PC-3 (cell line): ENCODE measurements around the gene KIF6. TPM values are rescaled to one million over a fixed set of nuclear protein-coding genes. Genes with fewer than 3 reads are reported as not detected.
A peak's percentile ranks its signal among the peaks of the same experiment; 100 is the strongest.

Experiments used
- ATAC-seq: fragments of 200-7000 bp; cut with Tn5 transposase; 2 replicates; pipeline ENCODE4 v1.9.1; 2020; ENCODE audit warnings: mild to moderate bottlenecking, moderate library complexity
- BruUV-seq: library from RNA; stranded (reverse); fragments of 400-500 nt; replicated peaks from 2 replicates; lab custom pipeline; 2021; lab: Mats Ljungman, UMichigan
- CTCF ChIA-PET: fragments of 300-600 bp; sonication (Branson Sonifier 250); formaldehyde crosslinking; loops from one replicate; lab custom pipeline; 2022; ENCODE audit warnings: antibody characterized with exemption; lab: Charles Lee
- POLR2A ChIA-PET: fragments of 300-600 bp; sonication (Branson Sonifier 250); formaldehyde crosslinking; loops from one replicate; lab custom pipeline; 2022; ENCODE audit warnings: antibody characterized with exemption; ENCODE audit not compliant: unreplicated experiment; lab: Charles Lee
- DNase-seq: peaks from one replicate; pipeline ENCODE4 v3.0.0-alpha.2; 2015
- H2AFZ ChIP-seq: fragments of 300-600 bp; sonication (generic); 2 replicates; pipeline ENCODE4 v1.6.0; 2016; ENCODE audit warnings: antibody characterized with exemption, low read length
- H3F3A ChIP-seq: fragments of 300-600 bp; sonication (generic); one replicate; pipeline ENCODE4 v1.6.0; 2017; ENCODE audit warnings: antibody characterized with exemption, low read length, control low read depth, mild to moderate bottlenecking; ENCODE audit not compliant: unreplicated experiment
- H3K27ac ChIP-seq: fragments of 300-600 bp; sonication (generic); 2 replicates; pipeline ENCODE4 v1.5.1; 2016; ENCODE audit warnings: mild to moderate bottlenecking, low read length
- H3K27me3 ChIP-seq: fragments of 300-600 bp; sonication (generic); 2 replicates; pipeline ENCODE4 v1.6.1; 2016; ENCODE audit warnings: low read length, mixed read lengths
- H3K36me3 ChIP-seq: fragments of 300-600 bp; sonication (generic); 2 replicates; pipeline ENCODE4 v1.6.1; 2016; ENCODE audit warnings: low read depth, mixed run types, low read length, mixed read lengths
- H3K4me1 ChIP-seq: fragments of 300-600 bp; sonication (generic); 2 replicates; pipeline ENCODE4 v1.5.1; 2016; ENCODE audit warnings: low read length; ENCODE audit not compliant: insufficient read depth
- H3K4me2 ChIP-seq: fragments of 300-600 bp; sonication (generic); 2 replicates; pipeline ENCODE4 v1.6.0; 2016; ENCODE audit warnings: low read length
- H3K4me3 ChIP-seq: fragments of 300-600 bp; sonication (generic); 2 replicates; pipeline ENCODE4 v1.5.1; 2016; ENCODE audit warnings: mild to moderate bottlenecking, low read length, mixed read lengths
- H3K79me2 ChIP-seq: fragments of 300-600 bp; sonication (generic); 2 replicates; pipeline ENCODE4 v1.6.1; 2017; ENCODE audit warnings: low read length, mixed read lengths
- H3K9ac ChIP-seq: fragments of 300-600 bp; sonication (generic); 2 replicates; pipeline ENCODE4 v1.6.0; 2016; ENCODE audit warnings: mild to moderate bottlenecking, low read length
- H3K9me2 ChIP-seq: fragments of 300-600 bp; sonication (generic); replicated peaks from 2 replicates; pipeline ENCODE4 v1.6.1; 2016; ENCODE audit warnings: mixed run types, low read length, mixed read lengths
- H3K9me3 ChIP-seq: fragments of 300-600 bp; sonication (generic); 2 replicates; pipeline ENCODE4 v1.6.1; 2016; ENCODE audit warnings: low read length, mixed read lengths
- H4K20me1 ChIP-seq: fragments of 300-600 bp; sonication (generic); 2 replicates; pipeline ENCODE4 v1.6.1; 2016; ENCODE audit warnings: low read length, mixed read lengths
- EZH2 ChIP-seq: fragments of 300-600 bp; sonication (generic); IDR thresholded peaks from one replicate; pipeline ENCODE4 v1.6.1; 2017; ENCODE audit warnings: antibody characterized with exemption, mild to moderate bottlenecking, low read length; ENCODE audit not compliant: unreplicated experiment
- EZH2phosphoT487 ChIP-seq: fragments of 300-600 bp; sonication (generic); IDR thresholded peaks from 2 replicates; pipeline ENCODE4 v1.6.1; 2018; ENCODE audit warnings: mild to moderate bottlenecking, antibody characterized with exemption, low read length, borderline replicate concordance
- intact Hi-C: fragments of 100-400 bp; cut with micrococcal nuclease; formaldehyde crosslinking; loops from 2 replicates; pipeline ENCODE4 v1.9.0; 2023
- total RNA-seq: library from RNA; depleted of rRNA; stranded (reverse); fragments of >200 nt; gene quantifications from 2 replicates; pipeline ENCODE4 v1.2.3, GENCODE V29; 2014
- TF ChIP-seq, protein P1 (sequence below): fragments of 300-600 bp; sonication (generic); conservative IDR thresholded peaks from 2 replicates; pipeline ENCODE4 v1.5.1; 2017; ENCODE audit warnings: antibody characterized with exemption, low read depth, mild to moderate bottlenecking, low read length

KIF6 gene
- total RNA-seq, 1 experiment from 2014 or later = 0.07 TPM

DNA sequence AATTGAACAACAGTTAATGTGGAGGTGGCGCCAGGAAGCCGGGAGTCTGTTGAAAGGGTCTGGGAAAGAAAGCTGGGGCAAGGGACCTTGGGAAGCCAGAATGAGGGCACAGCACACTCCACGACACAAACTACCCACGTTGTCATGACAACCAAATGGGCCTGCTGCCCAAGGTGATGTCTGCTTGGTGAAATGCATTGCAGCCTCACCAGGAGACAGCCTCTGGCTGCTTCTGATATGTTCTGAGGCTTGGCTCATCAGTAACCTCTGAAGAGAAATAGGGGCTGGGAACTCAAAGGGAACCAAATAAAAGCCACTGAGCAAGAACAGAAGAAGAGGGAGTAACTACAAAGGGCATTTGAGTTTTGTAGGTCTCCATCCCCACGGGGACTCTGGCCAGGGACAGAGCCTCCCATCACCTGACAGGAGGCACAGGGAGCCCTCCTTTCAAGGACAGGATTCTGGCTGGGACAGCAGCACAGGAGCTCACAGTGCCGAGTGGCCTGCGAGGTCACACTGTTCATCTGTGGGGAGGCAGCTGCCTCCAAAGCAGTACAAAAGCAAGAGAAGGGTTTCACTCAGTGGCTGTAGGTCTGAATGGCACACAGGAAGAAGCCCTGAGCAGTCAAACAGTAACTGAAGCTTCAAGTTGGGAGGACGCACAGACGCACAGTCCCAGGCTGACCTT lies 358.1 kb downstream of the KIF6 start:
- TF ChIP-seq EZH2phosphoT487 (no peak), EZH2 (no peak)
- TF ChIP-seq, protein P1, sequence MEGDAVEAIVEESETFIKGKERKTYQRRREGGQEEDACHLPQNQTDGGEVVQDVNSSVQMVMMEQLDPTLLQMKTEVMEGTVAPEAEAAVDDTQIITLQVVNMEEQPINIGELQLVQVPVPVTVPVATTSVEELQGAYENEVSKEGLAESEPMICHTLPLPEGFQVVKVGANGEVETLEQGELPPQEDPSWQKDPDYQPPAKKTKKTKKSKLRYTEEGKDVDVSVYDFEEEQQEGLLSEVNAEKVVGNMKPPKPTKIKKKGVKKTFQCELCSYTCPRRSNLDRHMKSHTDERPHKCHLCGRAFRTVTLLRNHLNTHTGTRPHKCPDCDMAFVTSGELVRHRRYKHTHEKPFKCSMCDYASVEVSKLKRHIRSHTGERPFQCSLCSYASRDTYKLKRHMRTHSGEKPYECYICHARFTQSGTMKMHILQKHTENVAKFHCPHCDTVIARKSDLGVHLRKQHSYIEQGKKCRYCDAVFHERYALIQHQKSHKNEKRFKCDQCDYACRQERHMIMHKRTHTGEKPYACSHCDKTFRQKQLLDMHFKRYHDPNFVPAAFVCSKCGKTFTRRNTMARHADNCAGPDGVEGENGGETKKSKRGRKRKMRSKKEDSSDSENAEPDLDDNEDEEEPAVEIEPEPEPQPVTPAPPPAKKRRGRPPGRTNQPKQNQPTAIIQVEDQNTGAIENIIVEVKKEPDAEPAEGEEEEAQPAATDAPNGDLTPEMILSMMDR = no peak
- H3K4me2 ChIP-seq = no peak overlapping the region
- H3K36me3 ChIP-seq = no peaks in the 10 kb centered on the region
- CTCF ChIA-PET = no interaction called here
- H3K4me1 ChIP-seq = peaks cover 5% of the 10 kb centered on the region; the same call in 1 of the 2 replicates
- DNase-seq (no peak), ATAC-seq (no peak)
- no TSS peak for BruUV-seq
- no peaks in the 10 kb centered on the region for H3K9me2 ChIP-seq
- no peak overlapping the region for H3K4me3 ChIP-seq
- no peaks in the 10 kb centered on the region for H3K9me3 ChIP-seq
- H3K27ac ChIP-seq = no peak overlapping the region
- intact Hi-C loops = no loop called here
- H3K9ac ChIP-seq = no peak overlapping the region
- POLR2A ChIA-PET = no interaction called here
- no peaks in the 10 kb centered on the region for H4K20me1 ChIP-seq
- H3K79me2 ChIP-seq = no peaks in the 10 kb centered on the region
- H3K27me3 ChIP-seq = peaks cover 10% of the 10 kb centered on the region
- no peaks in the 10 kb centered on the region for H3F3A ChIP-seq
- no peak overlapping the region for H2AFZ ChIP-seq

DNA sequence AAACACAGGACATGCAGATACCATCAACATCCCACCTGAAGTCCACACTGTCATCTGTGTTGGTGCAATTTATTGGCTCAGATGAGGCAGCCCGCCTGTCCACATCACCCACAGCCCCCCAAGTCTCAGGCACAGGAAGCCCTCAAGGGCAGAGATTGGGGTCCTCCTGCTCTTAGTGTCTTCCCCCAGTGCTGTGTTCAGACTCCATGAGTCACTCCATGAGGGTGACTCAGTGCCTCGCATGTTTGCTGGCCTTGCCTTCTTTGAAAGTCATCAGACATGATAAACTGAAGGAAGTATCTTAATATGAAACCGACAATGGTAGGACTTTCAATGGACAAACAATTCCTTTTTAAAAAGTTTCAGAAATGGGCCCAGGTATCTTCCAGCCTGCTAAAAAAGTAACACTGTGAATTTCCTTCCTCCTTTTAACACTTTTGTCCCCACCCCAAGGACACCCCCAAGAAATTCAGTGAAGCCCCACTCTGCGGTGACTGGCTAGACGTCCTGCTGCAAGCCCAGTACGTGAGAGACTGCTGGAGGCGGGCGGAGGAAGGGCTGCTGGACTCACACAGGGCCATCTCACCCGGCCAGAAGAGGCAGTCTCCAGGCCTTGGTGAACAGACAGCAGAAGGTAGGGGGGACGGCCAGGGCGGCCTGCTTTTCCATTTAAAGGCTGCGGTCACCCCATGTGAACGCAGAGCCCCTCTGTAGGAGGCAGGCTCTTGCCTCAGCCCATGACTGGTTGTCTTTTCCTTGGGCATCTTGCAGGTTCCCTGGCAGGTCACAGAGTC lies 359.7 kb downstream of the KIF6 start:
- ATAC-seq = no peak
- no peak overlapping the region for H3K27ac ChIP-seq
- no peak for TF ChIP-seq EZH2
- TF ChIP-seq, protein P1 = no peak
- TF ChIP-seq EZH2phosphoT487 = no peak
- no peak overlapping the region for H2AFZ ChIP-seq
- no peaks in the 10 kb centered on the region for H3K9me2 ChIP-seq
- peaks cover 12% of the 10 kb centered on the region for H3K27me3 ChIP-seq
- H3K36me3 ChIP-seq = no peaks in the 10 kb centered on the region
- BruUV-seq = no TSS peak
- H3F3A ChIP-seq = no peaks in the 10 kb centered on the region
- H3K4me2 ChIP-seq = no peak overlapping the region
- no peak overlapping the region for H3K9ac ChIP-seq
- POLR2A ChIA-PET = no interaction called here
- intact Hi-C loops = no loop called here
- H3K79me2 ChIP-seq = no peaks in the 10 kb centered on the region
- H3K4me1 ChIP-seq = peaks cover 5% of the 10 kb centered on the region; the same call in 1 of the 2 replicates
- CTCF ChIA-PET = no interaction called here
- H4K20me1 ChIP-seq = no peaks in the 10 kb centered on the region
- no peak overlapping the region for H3K4me3 ChIP-seq
- no peaks in the 10 kb centered on the region for H3K9me3 ChIP-seq
- peak; percentile 48 for DNase-seq

DNA sequence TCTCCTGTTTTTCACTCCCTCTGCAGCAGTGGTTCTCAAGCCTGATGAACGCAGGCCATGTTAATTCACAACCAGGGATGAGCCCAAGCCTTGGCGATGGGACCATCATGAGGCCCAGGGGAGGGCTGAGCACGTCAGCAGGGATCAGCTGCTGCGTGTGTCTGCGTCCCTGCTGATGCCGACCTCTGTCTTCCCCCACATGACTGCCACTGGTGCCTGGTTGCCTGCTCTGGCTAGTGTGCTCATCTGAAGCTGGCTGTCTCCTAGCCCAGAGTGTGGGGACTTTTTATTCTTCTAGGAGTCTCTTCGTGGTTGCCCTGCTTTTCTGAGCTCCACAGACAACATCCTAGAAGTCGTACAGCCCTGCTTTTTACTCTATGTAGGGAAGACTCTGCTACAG lies 361.9 kb downstream of the KIF6 start:
- no peak overlapping the region for H3K9ac ChIP-seq
- DNase-seq (no peak), ATAC-seq (no peak)
- H4K20me1 ChIP-seq = no peaks in the 10 kb centered on the region
- peaks cover 5% of the 10 kb centered on the region; the same call in 1 of the 2 replicates for H3K4me1 ChIP-seq
- no peak overlapping the region for H2AFZ ChIP-seq
- H3K36me3 ChIP-seq = no peaks in the 10 kb centered on the region
- H3K9me2 ChIP-seq = no peaks in the 10 kb centered on the region
- H3K4me3 ChIP-seq = no peak overlapping the region
- no peak overlapping the region for H3K27ac ChIP-seq
- no peak overlapping the region for H3K4me2 ChIP-seq
- TF ChIP-seq, protein P1 = no peak
- TF ChIP-seq EZH2phosphoT487 (no peak), EZH2 (no peak)
- H3F3A ChIP-seq = no peaks in the 10 kb centered on the region
- ChIA-PET CTCF (no interaction called here), POLR2A (no interaction called here)
- intact Hi-C loops = no loop called here
- no TSS peak for BruUV-seq
- H3K79me2 ChIP-seq = no peaks in the 10 kb centered on the region
- H3K9me3 ChIP-seq = no peaks in the 10 kb centered on the region
- peaks cover 12% of the 10 kb centered on the region for H3K27me3 ChIP-seq
